Measurements from ENCODE around the gene RILP. TPM values are rescaled to one million over a fixed set of nuclear protein-coding genes. Genes with fewer than 3 reads are reported as not detected.

RILP gene

GRCh38 chr17:1606352-1606985 lies 43.2 kb downstream of the RILP start:
- Histone ChIP-seq H3K9ac (ENCODE audit: low read depth, low read length) (no peak overlapping the region), H3K4me1 (ENCODE audit: control insufficient read depth, insufficient read depth, low read length) (no peaks in the 10 kb centered on the region), H3K9me3 (replicated peaks; ENCODE audit: low read length) (no peaks in the 10 kb centered on the region), H3K4me3 (ENCODE audit: low read length) (no peak overlapping the region), H3K36me3 (ENCODE audit: insufficient read depth, low read length) (no peaks in the 10 kb centered on the region), H3K27me3 (ENCODE audit: control insufficient read depth, insufficient read depth, low read length) (peaks cover 7% of the 10 kb centered on the region), H3K4me2 (ENCODE audit: low read length) (no peak overlapping the region)

- Histone ChIP-seq H3K9ac (ENCODE audit: low read depth, low read length) (no peak overlapping the region), H3K9me3 (replicated peaks; ENCODE audit: low read length) (no peaks in the 10 kb centered on the region), H3K4me3 (ENCODE audit: low read length) (no peak overlapping the region), H3K4me2 (ENCODE audit: low read length) (no peak overlapping the region), H3K27me3 (ENCODE audit: control insufficient read depth, insufficient read depth, low read length) (peaks cover 7% of the 10 kb centered on the region), H3K4me1 (ENCODE audit: control insufficient read depth, insufficient read depth, low read length) (no peaks in the 10 kb centered on the region), H3K36me3 (ENCODE audit: insufficient read depth, low read length) (no peaks in the 10 kb centered on the region)
Measured at GRCh38 chr17:1605681-1606351, 43.9 kb downstream of the RILP start.

- H3K9ac ChIP-seq (ENCODE audit: low read depth, low read length): no peak overlapping the region
- no peak overlapping the region for H3K4me2 ChIP-seq (ENCODE audit: low read length)
- no peaks in the 10 kb centered on the region for H3K36me3 ChIP-seq (ENCODE audit: insufficient read depth, low read length)
- H3K9me3 ChIP-seq (replicated peaks; ENCODE audit: low read length): no peaks in the 10 kb centered on the region
- peaks cover 7% of the 10 kb centered on the region for H3K27me3 ChIP-seq (ENCODE audit: control insufficient read depth, insufficient read depth, low read length)
- H3K4me3 ChIP-seq (ENCODE audit: low read length): no peak overlapping the region
- H3K4me1 ChIP-seq (ENCODE audit: control insufficient read depth, insufficient read depth, low read length): no peaks in the 10 kb centered on the region
Measured at GRCh38 chr17:1604831-1605528, 44.7 kb downstream of the RILP start.

DNA sequence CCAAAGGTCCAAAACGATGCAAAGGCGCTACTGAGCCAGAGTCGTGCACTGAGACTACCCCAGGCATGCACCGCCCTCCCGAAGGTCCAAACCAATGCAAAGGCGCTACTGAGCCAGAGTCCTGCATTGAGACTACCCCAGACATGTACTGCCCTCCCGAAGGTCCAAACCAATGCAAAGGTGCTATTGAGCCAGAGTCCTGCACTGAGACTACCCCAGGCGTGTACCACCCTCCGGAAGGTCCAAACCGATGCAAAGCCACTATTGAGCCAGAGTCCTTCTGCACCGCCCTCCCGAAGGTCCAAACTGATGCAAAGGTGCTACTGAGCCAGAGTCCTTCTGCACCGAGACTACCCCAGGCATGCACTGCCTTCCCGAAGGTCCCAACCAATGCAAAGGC lies 48.1 kb downstream of the RILP start:
- peaks cover 4% of the 10 kb centered on the region for H3K27me3 ChIP-seq (ENCODE audit: control insufficient read depth, insufficient read depth, low read length)
- no peak overlapping the region for H3K9ac ChIP-seq (ENCODE audit: low read depth, low read length)
- no peak overlapping the region for H3K4me2 ChIP-seq (ENCODE audit: low read length)
- H3K9me3 ChIP-seq (replicated peaks; ENCODE audit: low read length): no peaks in the 10 kb centered on the region
- H3K4me3 ChIP-seq (ENCODE audit: low read length): no peak overlapping the region
- no peaks in the 10 kb centered on the region for H3K36me3 ChIP-seq (ENCODE audit: insufficient read depth, low read length)
- no peaks in the 10 kb centered on the region for H3K4me1 ChIP-seq (ENCODE audit: control insufficient read depth, insufficient read depth, low read length)

DNA sequence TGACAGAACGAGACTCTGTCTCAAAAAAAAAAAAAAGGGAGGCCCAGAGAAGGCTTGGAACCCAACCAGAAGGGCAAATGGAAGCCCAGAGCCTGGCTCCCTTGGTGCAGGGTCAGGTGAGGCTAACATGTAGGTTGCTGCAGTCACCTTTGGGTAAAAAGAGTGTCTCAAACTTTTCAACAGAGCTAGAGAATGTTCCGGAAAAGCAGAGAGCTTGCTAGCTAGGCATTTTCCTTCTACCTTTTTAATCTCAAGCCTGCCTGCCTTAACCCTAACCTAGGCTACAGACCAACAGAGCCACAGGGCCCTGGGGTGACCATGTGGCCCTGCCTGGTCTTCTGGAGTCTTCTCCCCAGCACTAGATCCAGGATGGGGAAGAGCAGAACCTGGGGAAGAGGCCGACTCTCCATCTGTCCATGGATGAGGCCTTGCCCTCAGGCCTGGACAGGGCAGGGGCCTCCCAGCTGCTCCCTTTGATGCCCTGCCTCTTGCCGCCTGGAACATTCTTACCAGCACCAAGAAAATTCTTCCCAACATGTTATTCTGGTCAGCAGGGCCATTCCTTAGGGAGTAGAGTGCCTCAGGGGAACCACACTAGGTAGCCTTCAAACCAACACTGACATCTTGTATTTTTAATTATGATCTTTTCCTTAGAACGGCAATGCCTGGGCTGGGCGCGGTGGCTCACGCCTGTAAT lies 51.1 kb downstream of the RILP start:
- no peaks in the 10 kb centered on the region for H3K36me3 ChIP-seq (ENCODE audit: insufficient read depth, low read length)
- H3K27me3 ChIP-seq (ENCODE audit: control insufficient read depth, insufficient read depth, low read length): no peaks in the 10 kb centered on the region
- no peak overlapping the region for H3K4me2 ChIP-seq (ENCODE audit: low read length)
- H3K9ac ChIP-seq (ENCODE audit: low read depth, low read length): no peak overlapping the region
- H3K4me3 ChIP-seq (ENCODE audit: low read length): no peak overlapping the region
- no peaks in the 10 kb centered on the region for H3K4me1 ChIP-seq (ENCODE audit: control insufficient read depth, insufficient read depth, low read length)
- no peaks in the 10 kb centered on the region for H3K9me3 ChIP-seq (replicated peaks; ENCODE audit: low read length)

- no peaks in the 10 kb centered on the region for H3K4me1 ChIP-seq (ENCODE audit: control insufficient read depth, insufficient read depth, low read length)
- no peaks in the 10 kb centered on the region for H3K36me3 ChIP-seq (ENCODE audit: insufficient read depth, low read length)
Measured at GRCh38 chr17:1597861-1598342, 51.8 kb downstream of the RILP start.

More at GRCh38 chr17:1597861-1598342, 51.8 kb downstream of the RILP start:
- H3K9ac ChIP-seq (ENCODE audit: low read depth, low read length): no peak overlapping the region
- no peak overlapping the region for H3K4me2 ChIP-seq (ENCODE audit: low read length)
- H3K4me3 ChIP-seq (ENCODE audit: low read length): no peak overlapping the region
- no peaks in the 10 kb centered on the region for H3K27me3 ChIP-seq (ENCODE audit: control insufficient read depth, insufficient read depth, low read length)
- H3K9me3 ChIP-seq (replicated peaks; ENCODE audit: low read length): no peaks in the 10 kb centered on the region

Small RNA genes lying within 50 kb of the gene (small RNA-seq; reads per million reads assigned to genes)
- gene RN7SL105P: not detected
